Measurements from ENCODE around the gene DNAJB8.
A peak's percentile ranks its signal among the peaks of the same experiment; 100 is the strongest.

DNAJB8 gene

GRCh38 chr3:128495435-128495970 lies 28.8 kb upstream of the DNAJB8 start:
- no peak overlapping the region for H3K4me3 ChIP-seq (ENCODE audit: low read depth, low read length)
- TF ChIP-seq CTCF (conservative IDR thresholded peaks at IDR 0.05; ENCODE audit: low read depth, low read length): no peak
- no peak for DNase-seq (ENCODE audit: low read depth)

DNA sequence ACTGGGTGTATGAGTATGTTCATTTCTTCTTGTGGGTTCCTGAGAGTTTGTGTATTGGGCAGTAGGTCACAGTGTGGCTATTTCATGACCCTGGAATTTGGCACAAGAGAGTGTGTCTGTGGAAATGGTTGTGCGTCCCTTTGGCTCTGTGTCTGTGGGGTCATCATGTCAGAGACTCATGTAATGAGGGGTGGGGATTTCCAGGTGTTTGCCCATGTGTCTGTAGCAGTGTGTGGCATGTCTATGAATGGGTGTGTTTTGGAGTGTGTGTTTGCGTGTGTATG lies 27.6 kb upstream of the DNAJB8 start:
- no peak for DNase-seq (ENCODE audit: low read depth)
- no peak overlapping the region for H3K4me3 ChIP-seq (ENCODE audit: low read depth, low read length)
- no peak for TF ChIP-seq CTCF (conservative IDR thresholded peaks at IDR 0.05; ENCODE audit: low read depth, low read length)

- no peak for DNase-seq (ENCODE audit: low read depth)
- H3K4me3 ChIP-seq (ENCODE audit: low read depth, low read length): no peak overlapping the region
- TF ChIP-seq CTCF (conservative IDR thresholded peaks at IDR 0.05; ENCODE audit: low read depth, low read length): no peak
Measured at GRCh38 chr3:128493570-128494366, 27.1 kb upstream of the DNAJB8 start.

- DNase-seq (ENCODE audit: low read depth): no peak
- no peak within 1 kb of the TSS for H3K4me3 ChIP-seq (ENCODE audit: low read depth, low read length)
- no peak for TF ChIP-seq CTCF (conservative IDR thresholded peaks at IDR 0.05; ENCODE audit: low read depth, low read length)
Measured at GRCh38 chr3:128492671-128493569, 26.2 kb upstream of the DNAJB8 start, which contains the start of gene GATA2. Gene GATA2 (minus strand): TSS chr3:128493201. CDS start chr3:128487031, 6,170 bp downstream.

GRCh38 chr3:128491941-128492670 lies 25.4 kb upstream of the DNAJB8 start:
- peak; percentile 20 for DNase-seq (ENCODE audit: low read depth)
- no peak for TF ChIP-seq CTCF (conservative IDR thresholded peaks at IDR 0.05; ENCODE audit: low read depth, low read length)
- no peak overlapping the region for H3K4me3 ChIP-seq (ENCODE audit: low read depth, low read length)

DNA sequence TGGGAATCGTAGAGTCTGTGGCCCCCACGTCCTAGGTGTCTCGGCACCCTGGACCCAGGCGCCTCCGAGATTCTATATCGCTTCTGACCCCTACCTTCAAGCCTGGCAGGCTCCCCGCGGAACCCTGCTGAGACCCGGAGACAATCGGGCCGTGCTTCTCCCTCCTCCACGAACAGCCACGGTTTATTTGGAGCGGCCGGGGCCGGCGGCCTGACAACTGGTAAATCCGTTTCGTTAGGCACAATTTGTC lies 24.9 kb upstream of the DNAJB8 start:
- no peak overlapping the region for H3K4me3 ChIP-seq (ENCODE audit: low read depth, low read length)
- no peak for DNase-seq (ENCODE audit: low read depth)
- no peak for TF ChIP-seq CTCF (conservative IDR thresholded peaks at IDR 0.05; ENCODE audit: low read depth, low read length)
